BLaER1 treated with 17β-estradiol and CSF1 and Interleukin-3, amounts not matched to agents 10 nM and 100 nM (cell line): ENCODE data around the gene FOXN1.

Experiments
- H3K27ac ChIP-seq, 11 experiments: shearing (Covaris generic); formaldehyde crosslinking; 2 replicates each; pipeline ENCODE4 v1.8.1; 2022
- H3K27me3 ChIP-seq, 11 experiments: shearing (Covaris generic); formaldehyde crosslinking; 2 replicates each; pipeline ENCODE4 v1.8.1; 2022
- H3K36me3 ChIP-seq, 11 experiments: shearing (Covaris generic); formaldehyde crosslinking; 2 replicates each; pipeline ENCODE4 v1.8.1; 2022
- H3K4me1 ChIP-seq, 10 experiments: shearing (Covaris generic); formaldehyde crosslinking; 2 replicates each; pipeline ENCODE4 v1.8.1; 2022
- H3K4me2 ChIP-seq, 11 experiments: shearing (Covaris generic); formaldehyde crosslinking; 2 replicates each; pipeline ENCODE4 v1.8.1; 2022
- H3K4me3 ChIP-seq, 10 experiments: shearing (Covaris generic); formaldehyde crosslinking; 2 replicates each; pipeline ENCODE4 v1.8.1; 2022
- H3K9ac ChIP-seq, 11 experiments: shearing (Covaris generic); formaldehyde crosslinking; 2 replicates each; pipeline ENCODE4 v1.8.1; 2022
- H3K9me3 ChIP-seq, 11 experiments: shearing (Covaris generic); formaldehyde crosslinking; replicated peaks in 1 of 11; 2 replicates each; pipeline ENCODE4 v1.8.1; 2022
- H4K20me1 ChIP-seq, 11 experiments: shearing (Covaris generic); formaldehyde crosslinking; 2 replicates each; pipeline ENCODE4 v1.8.1; 2022
- Cebpa-rat ChIP-seq, 11 experiments: shearing (Covaris generic); IDR thresholded peaks; 2 replicates each; pipeline ENCODE4 v1.8.1; 2022

Gene FOXN1

DNA sequence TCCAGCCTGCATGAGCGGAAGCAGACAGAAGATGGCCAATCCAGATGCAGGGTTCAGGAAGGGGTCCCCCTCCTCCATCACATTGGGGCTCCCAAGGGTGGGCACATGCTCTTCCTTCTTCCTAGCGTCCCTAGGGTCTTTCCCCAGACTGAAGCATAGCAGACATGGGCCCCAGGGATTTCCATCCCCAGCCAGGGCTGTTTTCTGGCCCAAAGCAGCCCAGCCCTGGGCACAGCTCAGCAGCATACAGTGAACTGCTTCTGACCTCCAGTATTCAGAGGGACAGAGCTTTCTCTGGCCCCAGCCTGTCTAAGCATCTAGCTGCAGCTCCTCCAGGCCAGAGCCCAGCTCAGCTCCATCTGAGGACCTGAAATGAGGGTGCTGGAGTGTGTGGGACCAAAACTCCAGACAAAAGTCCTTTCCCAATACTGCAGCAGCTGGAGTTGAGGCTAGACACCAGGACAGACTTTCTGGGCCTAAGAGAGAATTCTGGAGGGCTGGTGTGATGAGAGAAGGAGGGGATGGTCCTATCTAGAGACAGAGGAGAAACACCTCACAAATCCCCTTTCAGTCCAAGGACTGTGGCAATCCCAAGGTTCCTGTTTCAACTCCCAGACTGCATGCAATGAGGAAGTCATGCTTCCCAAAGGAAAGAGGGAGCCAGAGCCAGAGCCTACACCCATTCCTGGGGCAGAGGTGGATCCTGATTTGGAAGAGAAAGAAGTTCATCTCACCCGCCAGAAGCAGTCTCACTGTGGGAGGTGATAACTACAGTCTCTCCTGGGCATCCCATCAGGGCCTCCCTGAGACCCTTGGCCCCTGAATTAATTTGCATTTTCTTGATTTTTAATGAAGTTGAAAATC is 4.5 kb upstream of the FOXN1 start:
- Histone ChIP-seq H3K27me3 (peaks cover 0 to under 1% (median 0%) of the 10 kb centered on the region in 11 experiments; a peak in 2 of 22 replicates), H3K27ac (peak overlapping the region in 8 of 11 experiments; percentile 45 to 75 (median 60); a peak in 15 of 22 replicates), H3K4me3 (no peak overlapping the region), H3K4me1 (peaks cover 21 to 57% (median 51%) of the 10 kb centered on the region in 10 experiments), H4K20me1 (no peaks in the 10 kb centered on the region; a peak in 1 of 22 replicates), H3K36me3 (no peaks in the 10 kb centered on the region), H3K9ac (peak overlapping the region in 7 of 11 experiments; percentile 3 to 55 (median 35); a peak in 8 of 22 replicates), H3K9me3 (no peaks in the 10 kb centered on the region), H3K4me2 (peak overlapping the region; percentile 59 to 95 (median 75))
- TF ChIP-seq Cebpa-rat (IDR thresholded peaks at IDR 0.05) = no peak

DNA sequence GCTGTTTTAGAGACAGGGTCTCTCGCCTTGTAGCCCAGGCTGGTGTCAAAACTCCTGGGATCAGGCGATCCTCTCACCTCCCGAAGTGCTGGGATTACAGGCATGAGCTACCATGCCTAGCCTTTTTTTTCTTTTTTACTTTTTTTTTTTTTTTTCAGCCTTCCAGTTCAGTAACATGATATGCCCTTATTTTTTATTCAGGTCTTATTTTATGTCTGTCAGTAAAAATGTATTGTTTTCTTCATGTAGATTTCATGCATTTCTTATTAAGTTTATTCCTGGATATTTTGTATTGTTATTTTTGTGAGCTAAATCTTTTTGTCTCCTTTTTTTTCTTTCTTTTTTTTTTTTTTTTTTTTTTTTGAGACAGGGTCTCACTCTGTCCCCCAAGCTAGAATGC is 2.7 kb upstream of the FOXN1 start:
- H3K27ac ChIP-seq = no peak overlapping the region
- no peak overlapping the region for H3K4me2 ChIP-seq
- H3K9ac ChIP-seq = no peak overlapping the region
- H3K36me3 ChIP-seq = no peaks in the 10 kb centered on the region
- H4K20me1 ChIP-seq = no peaks in the 10 kb centered on the region; a peak in 1 of 22 replicates
- TF ChIP-seq Cebpa-rat (IDR thresholded peaks at IDR 0.05) = no peak
- H3K27me3 ChIP-seq = peaks cover 0 to 17% (median 8%) of the 10 kb centered on the region in 11 experiments; a peak in 13 of 22 replicates
- no peak overlapping the region for H3K4me3 ChIP-seq
- peaks cover 33 to 45% (median 41%) of the 10 kb centered on the region in 10 experiments for H3K4me1 ChIP-seq
- H3K9me3 ChIP-seq = no peaks in the 10 kb centered on the region

DNA sequence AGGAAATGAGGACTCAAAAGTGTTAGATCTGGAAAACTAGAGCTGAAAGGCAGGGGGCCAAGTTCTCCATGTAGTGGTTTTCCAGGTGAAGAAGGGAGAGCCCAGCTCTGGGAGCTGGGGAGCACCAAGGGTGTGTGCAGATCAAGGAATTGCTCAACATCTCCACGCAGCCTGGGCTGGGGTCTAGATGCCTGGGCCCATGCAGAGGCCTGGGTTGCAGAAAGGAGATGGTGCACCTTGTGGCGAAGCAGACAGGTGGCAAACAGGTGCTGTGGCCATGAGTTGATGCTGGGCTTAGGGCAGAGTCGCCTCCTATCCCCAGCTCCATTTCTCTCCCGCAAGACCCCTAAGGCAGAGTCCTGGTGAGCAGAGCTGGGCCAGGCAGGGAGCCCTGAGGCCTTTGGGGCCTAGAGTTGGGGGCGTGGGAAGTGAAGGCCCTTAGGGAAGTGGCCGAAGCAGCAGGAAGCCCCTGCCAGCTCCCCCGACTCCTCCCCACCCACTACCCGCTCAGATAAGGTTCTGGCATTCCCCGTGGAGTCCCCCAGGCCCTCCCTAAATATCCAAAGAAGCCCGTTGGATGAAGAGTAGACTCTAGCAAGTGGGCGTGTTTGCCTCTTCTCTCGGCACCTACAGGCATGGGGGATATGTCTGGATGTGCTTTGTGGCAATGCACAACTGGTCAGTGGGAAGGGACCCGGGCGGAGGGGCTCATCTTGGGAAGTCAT is 777 bp downstream of the FOXN1 start:
- TF ChIP-seq Cebpa-rat (IDR thresholded peaks at IDR 0.05) = no peak
- Histone ChIP-seq H3K4me1 (peaks cover 9 to 46% (median 21%) of the 10 kb centered on the region in 10 experiments), H3K36me3 (no peaks in the 10 kb centered on the region), H3K27ac (no peak overlapping the region), H3K4me3 (no peak overlapping the region), H3K9ac (no peak overlapping the region), H3K4me2 (peak overlapping the region in 2 of 11 experiments; percentile 13 to 21; a peak in 3 of 22 replicates), H4K20me1 (no peaks in the 10 kb centered on the region), H3K27me3 (peaks cover 0 to 18% (median 8%) of the 10 kb centered on the region in 11 experiments; a peak in 13 of 22 replicates), H3K9me3 (no peaks in the 10 kb centered on the region)

DNA sequence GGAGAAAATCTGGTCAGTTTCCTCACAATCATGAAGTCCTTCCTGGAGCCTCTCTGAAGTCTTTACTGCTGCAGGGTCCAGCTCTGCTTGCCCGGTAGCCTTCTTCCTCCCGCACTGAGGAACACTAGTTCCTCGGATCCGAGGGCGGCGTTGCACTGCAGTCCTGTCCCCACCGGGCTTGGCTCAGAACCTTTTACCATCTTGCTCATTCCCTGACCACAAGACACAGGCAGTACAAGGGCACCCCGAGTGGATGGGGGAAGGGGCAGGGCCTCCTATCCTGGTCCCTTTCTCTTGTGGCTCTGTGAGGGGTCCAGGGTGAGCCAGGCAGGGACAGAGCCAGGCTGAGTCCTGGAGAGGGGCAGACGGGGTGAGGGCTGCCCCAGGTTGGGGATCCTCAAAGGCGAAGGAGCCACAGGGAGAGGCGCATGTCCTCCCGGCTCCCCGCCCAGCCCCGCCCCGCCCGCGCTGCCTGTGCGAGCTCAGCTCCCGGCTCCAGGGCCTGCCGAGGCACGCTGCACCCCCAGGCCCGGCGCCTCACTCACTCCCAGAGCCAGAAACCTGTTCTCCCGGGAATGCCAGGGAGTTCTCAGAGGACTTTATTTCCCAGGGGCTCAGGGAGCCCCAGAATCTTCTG is 1.5 kb downstream of the FOXN1 start:
- no peaks in the 10 kb centered on the region for H4K20me1 ChIP-seq
- H3K27me3 ChIP-seq = peaks cover 0 to 18% (median 8%) of the 10 kb centered on the region in 11 experiments; a peak in 13 of 22 replicates
- H3K4me1 ChIP-seq = peaks cover 2 to 48% (median 19%) of the 10 kb centered on the region in 10 experiments; a peak in 16 of 20 replicates
- no peak overlapping the region for H3K27ac ChIP-seq
- no peaks in the 10 kb centered on the region for H3K9me3 ChIP-seq
- H3K4me2 ChIP-seq = peak overlapping the region in 3 of 11 experiments; percentile 5 to 55 (median 13); a peak in 4 of 22 replicates
- no peaks in the 10 kb centered on the region for H3K36me3 ChIP-seq
- TF ChIP-seq Cebpa-rat (IDR thresholded peaks at IDR 0.05) = no peak
- no peak overlapping the region for H3K4me3 ChIP-seq
- H3K9ac ChIP-seq = no peak overlapping the region; a peak in 1 of 22 replicates

DNA sequence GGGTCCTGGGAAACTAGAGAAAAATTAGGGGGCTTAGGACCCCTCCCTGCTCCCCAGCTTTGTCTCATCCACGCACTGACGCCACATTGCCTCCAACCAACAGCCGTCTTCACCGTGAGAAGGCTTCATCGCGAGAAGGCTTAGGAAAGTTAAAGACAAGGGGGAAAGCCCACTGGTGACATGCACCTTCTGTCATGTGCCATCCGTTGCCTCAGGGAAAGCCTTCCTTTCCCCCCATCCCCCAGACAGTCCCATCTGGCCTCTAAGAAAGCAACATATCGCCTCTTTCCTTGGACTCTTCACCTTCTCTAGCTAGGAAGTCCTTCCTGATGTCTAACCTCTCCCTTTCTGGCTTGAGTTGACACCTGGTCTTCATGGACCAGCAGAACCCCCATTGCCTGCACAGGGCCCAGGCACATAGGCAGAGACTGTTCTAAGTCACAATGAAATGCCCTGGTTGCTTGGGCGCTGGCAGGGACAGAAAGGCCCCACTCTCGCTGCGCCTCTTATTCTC is 2.1 kb downstream of the FOXN1 start:
- TF ChIP-seq Cebpa-rat (IDR thresholded peaks at IDR 0.05) = no peak
- H3K27me3 ChIP-seq = peaks cover 0 to 18% (median 8%) of the 10 kb centered on the region in 11 experiments; a peak in 13 of 22 replicates

DNA sequence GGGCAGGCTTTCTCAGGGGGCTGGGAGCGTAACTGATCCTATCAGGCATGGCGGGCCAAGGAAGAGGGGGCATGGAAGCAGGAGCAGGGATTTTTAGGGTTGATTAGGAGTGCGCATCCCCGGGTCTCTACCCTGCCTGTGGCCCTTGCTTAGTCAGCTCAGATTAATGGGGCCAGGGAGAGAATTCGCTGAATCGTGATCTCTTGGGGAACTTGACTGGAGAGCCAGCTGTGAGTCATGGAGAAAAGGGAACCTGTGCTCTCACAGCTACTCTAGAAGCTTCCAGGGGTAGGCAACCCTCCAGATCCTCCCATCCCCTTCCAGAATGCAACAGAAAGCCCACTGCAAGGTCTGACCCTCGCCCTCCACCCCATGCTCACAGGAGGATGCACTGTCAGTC is 3.6 kb downstream of the FOXN1 start:
- Histone ChIP-seq H3K36me3 (no peaks in the 10 kb centered on the region), H3K27ac (no peak overlapping the region), H3K4me1 (peaks cover 0 to 48% (median 19%) of the 10 kb centered on the region in 10 experiments; a peak in 15 of 20 replicates), H3K9me3 (no peaks in the 10 kb centered on the region), H3K4me2 (peak overlapping the region in 7 of 11 experiments; percentile 18 to 84 (median 66); a peak in 10 of 22 replicates), H3K4me3 (no peak overlapping the region), H4K20me1 (no peaks in the 10 kb centered on the region), H3K27me3 (peaks cover 0 to 18% (median 8%) of the 10 kb centered on the region in 11 experiments; a peak in 13 of 22 replicates), H3K9ac (no peak overlapping the region)
- no peak for TF ChIP-seq Cebpa-rat (IDR thresholded peaks at IDR 0.05)

More for the DNA sequence above, 2.1 kb downstream of the FOXN1 start:
- no peaks in the 10 kb centered on the region for H3K36me3 ChIP-seq
- H3K9me3 ChIP-seq = no peaks in the 10 kb centered on the region
- peak overlapping the region in 8 of 11 experiments; percentile 10 to 72 (median 39); a peak in 12 of 22 replicates for H3K4me2 ChIP-seq
- H4K20me1 ChIP-seq = no peaks in the 10 kb centered on the region
- H3K27ac ChIP-seq = no peak overlapping the region
- H3K9ac ChIP-seq = no peak overlapping the region
- H3K4me3 ChIP-seq = no peak overlapping the region
- H3K4me1 ChIP-seq = peaks cover 0 to 48% (median 19%) of the 10 kb centered on the region in 10 experiments; a peak in 15 of 20 replicates

DNA sequence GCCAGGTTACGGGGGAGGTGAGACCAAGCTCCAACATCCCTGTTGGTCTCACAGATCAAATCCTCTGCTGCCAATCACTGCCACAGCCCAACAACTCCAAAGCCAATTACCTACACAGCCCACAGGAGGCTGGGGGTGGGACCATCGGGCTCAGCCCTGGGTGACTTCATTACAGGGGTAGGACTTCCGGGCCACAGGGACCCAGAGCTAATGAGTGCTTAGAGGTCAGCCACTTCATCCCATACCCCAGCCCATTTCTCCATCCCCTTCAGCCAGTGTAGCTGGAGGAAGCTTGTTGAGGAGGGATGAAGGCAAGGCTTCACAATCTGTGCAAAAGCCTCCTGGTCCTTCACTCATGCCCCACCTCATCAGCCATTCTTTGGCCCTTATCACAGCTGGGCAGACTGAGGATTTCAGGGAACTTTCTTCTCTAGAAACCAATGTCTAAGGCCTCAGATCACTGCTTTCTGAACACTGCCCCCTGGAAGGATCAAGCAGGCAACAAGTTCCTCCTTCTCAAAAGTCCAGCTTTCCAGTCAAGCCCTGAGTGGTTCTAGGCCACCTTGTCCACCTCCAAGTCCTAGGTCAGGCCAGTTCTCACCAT is 5.8 kb downstream of the FOXN1 start:
- Histone ChIP-seq H4K20me1 (no peaks in the 10 kb centered on the region), H3K27me3 (peaks cover 0 to 15% (median 8%) of the 10 kb centered on the region in 11 experiments; a peak in 13 of 22 replicates), H3K4me3 (no peak overlapping the region), H3K9ac (no peak overlapping the region), H3K27ac (no peak overlapping the region), H3K4me1 (peaks cover 0 to 46% (median 19%) of the 10 kb centered on the region in 10 experiments; a peak in 15 of 20 replicates), H3K36me3 (no peaks in the 10 kb centered on the region), H3K4me2 (peak overlapping the region in 1 of 11 experiments; percentile 11; a peak in 1 of 22 replicates), H3K9me3 (peaks cover 0 to 15% (median 12%) of the 10 kb centered on the region in 11 experiments; a peak in 13 of 22 replicates)
- no peak for TF ChIP-seq Cebpa-rat (IDR thresholded peaks at IDR 0.05)

DNA sequence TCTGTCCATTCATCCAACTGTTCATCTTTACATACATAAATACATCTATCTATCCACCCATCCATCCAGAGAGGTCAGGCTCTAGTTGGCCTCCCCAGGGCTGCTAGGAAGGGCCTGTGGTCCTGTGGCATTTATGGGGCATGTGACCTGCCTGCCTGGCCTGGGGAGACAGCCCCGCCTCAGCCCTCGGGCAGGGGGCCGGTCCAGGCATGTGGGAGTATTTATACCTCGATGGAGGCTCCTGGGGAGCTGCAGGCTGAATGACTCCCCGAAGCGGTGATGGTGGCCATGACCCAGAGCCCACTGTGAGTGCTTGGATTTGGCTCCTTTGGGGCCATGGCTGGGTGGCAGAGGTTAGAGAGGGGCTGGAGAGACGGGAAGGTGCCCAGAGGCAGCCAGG is 7.3 kb downstream of the FOXN1 start:
- Histone ChIP-seq H3K9ac (no peak overlapping the region), H3K9me3 (peaks cover 0 to 18% (median 12%) of the 10 kb centered on the region in 11 experiments; a peak in 13 of 22 replicates), H3K4me3 (no peak overlapping the region), H3K36me3 (no peaks in the 10 kb centered on the region), H3K27ac (no peak overlapping the region), H3K4me1 (peaks cover 6 to 34% (median 22%) of the 10 kb centered on the region in 10 experiments), H4K20me1 (no peaks in the 10 kb centered on the region), H3K4me2 (no peak overlapping the region), H3K27me3 (peaks cover 0 to 2% (median 0%) of the 10 kb centered on the region in 11 experiments; a peak in 5 of 22 replicates)
- TF ChIP-seq Cebpa-rat (IDR thresholded peaks at IDR 0.05) = no peak
